NCI-H2171 treated with DMSO at 0.1 percent for 48 hours (cell line): Measurements from ENCODE around the gene BHLHE40.

Experiments
- DNase-seq: peaks from one replicate; lab custom pipeline; 2025; lab: John Stamatoyannopoulos, UW

BHLHE40 gene

DNA sequence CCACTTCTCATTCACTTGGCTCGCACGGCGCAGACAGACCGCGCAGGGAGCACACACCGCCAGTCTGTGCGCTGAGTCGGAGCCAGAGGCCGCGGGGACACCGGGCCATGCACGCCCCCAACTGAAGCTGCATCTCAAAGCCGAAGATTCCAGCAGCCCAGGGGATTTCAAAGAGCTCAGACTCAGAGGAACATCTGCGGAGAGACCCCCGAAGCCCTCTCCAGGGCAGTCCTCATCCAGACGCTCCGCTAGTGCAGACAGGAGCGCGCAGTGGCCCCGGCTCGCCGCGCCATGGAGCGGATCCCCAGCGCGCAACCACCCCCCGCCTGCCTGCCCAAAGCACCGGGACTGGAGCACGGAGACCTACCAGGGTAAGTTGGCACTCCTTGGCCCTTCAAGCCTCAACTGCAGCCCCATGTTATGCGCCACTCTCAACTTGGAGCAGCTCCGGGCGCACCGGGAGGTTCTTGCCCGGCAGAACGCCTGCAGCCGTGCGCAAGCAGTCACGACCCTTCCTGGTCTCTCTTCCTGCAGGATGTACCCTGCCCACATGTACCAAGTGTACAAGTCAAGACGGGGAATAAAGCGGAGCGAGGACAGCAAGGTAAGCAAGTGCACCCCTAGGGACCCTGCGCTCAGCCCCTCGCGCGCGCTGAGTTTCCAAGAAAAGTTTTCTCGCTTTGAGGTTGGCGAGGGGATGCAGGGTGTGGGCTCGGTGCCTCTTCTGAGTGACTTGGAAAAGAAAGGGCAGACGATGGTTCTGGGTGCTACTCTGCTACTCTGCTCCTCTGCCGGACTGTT lies at the start of gene BHLHE40:
Gene BHLHE40, plus strand, starts transcription at position 10 of the 801 bp plus-strand sequence. Its CDS starts 282 bp downstream, at position 292.
- DNase-seq = peak; percentile 27

DNA sequence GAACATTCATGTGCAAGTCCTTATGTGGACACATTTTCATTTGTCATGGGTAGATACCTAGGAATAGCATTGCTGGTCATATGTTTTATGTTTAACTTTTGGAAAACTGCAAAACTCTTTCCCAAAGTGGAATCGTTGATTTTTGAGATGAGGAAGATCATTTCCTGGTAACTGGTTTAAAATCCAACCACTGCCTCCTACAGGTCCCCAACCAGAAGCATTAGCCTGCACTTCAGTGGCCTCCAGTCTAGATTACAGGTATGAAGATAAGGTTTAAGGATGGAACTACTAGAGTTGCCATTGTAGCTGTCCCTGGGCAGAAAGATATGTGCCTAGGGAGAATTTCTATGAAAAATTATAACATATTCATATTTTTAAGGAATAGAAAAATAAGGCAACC lies 48.7 kb upstream of the BHLHE40 start:
- DNase-seq = no peak

DNA sequence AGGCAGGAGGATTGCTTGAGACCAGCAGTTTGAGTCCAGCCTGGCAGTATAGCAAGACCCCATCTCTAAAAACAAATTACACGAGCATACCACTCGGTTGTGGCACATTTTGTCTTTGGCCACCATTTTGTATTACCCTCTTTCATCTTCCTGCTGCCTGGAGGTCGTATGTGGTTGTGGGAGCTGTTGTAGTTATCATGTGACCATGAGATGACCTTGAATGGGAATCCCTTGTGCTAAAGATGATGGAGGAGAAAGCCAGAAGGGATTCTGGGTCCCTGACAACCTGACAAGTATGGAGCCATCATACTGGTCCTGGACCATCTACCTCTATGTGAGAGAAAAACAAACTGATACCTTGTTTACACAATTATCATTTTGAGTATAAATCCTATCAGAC lies 45.2 kb upstream of the BHLHE40 start:
- no peak for DNase-seq

DNA sequence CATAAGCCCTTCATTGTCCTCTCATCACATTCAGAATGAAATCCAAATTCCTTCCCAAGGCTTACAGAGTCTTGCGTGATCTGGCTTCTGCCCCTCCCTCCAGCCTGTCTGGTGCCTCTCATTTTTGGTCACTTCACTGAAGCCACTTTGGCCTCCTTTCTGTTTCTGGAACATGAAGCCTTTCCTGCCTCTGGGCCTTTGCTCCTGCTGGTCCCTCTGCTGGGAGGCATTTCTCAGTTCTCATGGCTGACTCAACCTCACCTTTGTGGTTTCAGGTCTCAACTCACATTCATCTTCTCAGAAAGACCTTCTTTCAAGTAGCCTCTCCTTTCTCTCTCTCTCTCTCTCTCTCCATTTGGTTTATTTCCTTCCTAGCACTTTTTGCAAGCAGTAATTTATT lies 43.9 kb upstream of the BHLHE40 start:
- DNase-seq = no peak

DNA sequence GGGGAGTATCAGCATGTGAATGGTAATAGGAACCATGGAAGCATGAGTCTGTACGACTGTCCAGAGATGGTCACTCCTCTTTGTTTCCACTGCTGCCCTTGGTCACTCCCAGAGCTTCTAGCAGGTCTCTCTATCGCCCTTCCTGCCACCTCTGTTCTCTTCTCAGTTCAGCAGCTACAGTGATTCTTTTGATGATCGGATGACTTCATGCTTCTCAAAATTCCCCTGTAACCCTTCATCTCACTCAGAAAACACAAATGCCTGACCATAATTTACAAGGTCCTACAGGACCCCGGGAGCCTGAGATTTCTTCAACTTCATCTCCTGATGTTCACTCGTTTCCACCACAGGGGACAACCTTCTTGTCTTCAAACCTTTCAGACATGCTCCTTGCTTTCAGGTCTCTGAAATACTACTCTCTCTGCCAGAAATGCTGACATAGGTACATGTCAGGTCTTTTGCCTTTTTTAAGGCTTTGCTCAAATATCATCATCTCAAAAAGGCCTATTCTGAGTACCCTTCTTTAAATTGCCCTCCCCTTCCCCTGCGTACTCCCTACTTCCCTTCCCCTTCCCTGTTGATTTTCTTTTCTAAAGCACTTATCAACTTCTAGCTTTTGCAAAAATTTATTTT lies 42.1 kb upstream of the BHLHE40 start:
- DNase-seq = no peak

DNA sequence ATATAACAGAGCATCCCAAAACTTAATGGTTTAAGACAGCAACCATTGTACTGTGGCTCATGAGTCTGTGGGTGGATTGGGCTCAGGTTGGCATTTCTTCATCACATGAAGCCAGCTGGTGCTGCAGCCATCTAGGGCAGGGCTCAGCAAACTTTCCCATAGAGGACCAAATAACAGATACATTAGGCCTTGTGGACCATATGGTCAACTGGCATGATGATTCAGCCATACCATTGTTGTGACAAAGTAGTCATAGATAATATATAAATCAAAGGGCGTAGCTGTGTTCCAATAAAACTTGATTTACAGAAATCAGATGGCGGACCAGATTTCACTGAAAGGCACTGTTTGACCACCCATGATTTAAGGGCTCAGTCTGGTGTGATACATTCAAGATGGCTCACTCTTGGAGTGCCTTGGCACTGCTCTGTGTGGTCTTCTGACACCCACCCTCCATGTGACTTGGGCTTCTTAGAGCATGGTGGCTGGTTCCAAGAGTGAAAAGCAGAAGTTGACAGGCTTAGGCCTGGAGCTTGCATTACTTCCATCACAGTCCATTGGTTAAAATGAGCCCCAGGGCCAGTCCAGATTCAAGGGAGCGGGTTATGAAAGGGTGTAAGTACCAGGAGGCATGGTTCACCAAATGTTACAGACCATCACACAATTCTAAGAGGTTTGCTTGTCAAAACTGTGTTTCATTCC lies 40.8 kb upstream of the BHLHE40 start:
- DNase-seq = no peak

DNA sequence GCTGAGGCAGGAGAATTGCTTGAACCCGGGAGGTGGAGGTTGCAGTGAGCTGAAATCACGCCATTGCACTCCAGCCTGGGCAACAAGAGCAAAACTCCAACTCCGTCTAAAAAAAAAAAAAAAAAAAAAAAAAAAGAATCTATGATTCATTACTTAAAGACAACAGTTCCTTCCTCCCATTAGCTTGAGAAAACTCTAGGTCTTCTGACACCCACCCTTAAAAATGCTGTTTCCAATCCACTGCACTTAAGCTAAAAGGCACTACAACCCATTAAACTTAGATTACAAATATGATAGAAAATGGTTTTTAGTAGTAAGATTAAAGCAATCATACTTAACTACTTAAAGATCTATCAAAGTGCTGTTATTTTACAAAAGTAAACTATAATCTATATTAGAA lies 40.0 kb upstream of the BHLHE40 start:
- DNase-seq = no peak

DNA sequence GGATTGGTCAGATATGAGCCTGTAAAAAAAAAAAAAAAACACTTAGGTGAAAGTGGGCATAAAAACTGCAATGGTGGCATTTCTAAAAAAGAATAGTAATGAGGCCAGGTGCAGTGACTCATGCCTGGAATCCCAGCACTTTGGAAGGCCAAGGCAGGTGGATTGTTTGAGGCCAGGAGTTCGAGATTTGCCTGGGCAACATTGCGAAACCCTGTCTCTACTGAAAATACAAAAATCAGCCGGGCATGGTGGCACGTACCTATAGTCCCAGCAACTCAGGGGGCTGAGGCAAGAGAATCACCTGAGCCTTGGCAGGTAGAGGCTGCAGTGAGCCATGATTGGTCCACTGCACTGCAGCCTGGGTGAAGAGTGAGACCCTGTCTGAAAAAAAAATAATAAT lies 38.3 kb upstream of the BHLHE40 start:
- no peak for DNase-seq

DNA sequence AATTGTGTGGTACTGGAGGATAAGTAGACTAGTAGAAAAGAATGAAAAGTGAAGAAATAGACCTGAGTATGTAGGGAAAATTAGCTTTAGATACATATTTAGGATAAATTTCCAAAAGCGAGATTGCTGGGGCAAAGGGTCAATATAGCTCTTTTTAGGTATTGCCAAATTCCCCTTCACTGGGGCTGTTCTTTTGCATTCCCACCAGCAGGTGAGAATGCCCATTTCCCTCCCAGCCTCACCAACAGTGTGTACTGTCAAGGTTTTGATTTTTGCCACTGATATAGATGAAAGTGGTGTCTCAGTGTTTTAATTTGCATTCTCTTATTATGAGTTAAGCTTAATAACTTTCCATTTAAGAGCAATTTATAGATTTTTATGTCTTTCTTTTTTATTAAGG lies 35.7 kb upstream of the BHLHE40 start:
- DNase-seq = no peak

DNA sequence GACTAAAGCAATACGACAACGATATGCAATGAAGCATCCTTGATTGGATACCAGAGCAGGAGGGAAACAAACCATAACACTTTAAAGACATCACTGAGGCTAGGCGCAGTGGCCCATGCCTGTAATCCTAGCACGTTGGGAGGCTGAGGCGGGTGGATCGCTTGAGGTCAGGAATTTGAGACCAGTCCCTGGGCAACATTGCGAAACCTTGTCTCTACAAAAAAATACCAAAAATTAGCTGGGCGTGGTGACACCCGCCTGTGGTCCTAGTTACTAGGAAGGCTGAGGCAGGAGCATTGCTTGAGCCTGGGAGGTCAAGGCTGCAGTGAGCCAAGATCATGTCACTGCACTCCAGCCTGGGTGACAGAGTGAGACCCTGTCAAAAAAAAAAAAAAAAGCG lies 33.9 kb upstream of the BHLHE40 start:
- DNase-seq = no peak

DNA sequence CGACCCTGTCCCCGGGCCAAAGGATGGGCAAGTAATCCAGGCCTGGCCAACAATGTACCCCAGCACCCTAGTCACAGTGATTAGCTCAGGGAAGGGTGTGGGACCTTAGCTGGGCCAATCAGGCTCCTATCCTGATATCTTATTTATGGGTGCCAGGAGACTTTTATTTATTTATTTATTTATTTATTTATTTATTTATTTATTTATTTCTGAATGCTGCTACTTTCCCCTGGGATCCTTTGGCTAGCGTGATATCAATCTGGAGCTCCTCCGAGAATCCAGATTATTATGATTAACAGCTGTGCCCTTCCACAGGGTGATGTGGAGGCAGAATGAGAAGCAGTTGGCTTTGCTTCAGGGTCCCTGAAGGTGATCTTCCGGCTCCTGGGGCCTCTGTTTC lies 32.2 kb upstream of the BHLHE40 start:
- DNase-seq = no peak

DNA sequence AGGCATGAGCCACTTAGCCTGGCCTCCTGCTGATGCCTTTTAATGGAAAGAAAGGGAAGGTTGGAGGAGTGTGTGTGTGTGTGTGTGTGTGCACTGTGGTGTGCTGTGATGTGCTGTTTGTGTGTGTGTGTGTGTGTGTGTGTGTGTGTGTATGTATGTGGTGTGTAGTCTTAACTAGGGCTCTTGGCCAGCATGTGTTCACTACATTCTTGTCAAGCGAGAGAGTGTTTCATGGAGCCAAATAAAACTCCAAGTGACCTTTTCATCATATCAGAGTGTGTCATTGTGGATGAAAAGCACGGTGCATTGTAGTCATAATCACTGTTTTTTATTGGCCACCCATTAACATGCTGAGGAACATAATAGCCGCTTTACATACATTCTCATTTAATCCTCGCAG lies 30.8 kb upstream of the BHLHE40 start:
- no peak for DNase-seq

DNA sequence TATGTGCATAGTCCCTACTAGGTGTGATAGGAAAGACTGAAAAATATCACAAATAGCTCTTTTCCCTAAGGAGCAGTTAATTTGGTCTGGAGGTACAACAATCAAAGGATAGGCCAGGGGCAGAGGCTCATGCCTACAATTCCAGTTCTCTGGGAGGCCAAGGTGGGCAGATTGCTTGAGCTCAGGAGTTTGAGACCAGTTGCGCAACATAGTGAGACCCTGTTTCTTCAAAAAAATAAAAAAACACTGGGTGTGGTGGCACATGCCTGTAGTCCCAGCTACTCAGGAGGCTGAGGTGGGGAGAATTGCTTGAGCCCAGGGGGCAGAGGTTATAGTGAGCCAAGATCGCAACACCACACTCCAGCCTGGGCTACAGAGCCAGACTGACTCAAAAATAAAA lies 30.2 kb upstream of the BHLHE40 start:
- no peak for DNase-seq

DNA sequence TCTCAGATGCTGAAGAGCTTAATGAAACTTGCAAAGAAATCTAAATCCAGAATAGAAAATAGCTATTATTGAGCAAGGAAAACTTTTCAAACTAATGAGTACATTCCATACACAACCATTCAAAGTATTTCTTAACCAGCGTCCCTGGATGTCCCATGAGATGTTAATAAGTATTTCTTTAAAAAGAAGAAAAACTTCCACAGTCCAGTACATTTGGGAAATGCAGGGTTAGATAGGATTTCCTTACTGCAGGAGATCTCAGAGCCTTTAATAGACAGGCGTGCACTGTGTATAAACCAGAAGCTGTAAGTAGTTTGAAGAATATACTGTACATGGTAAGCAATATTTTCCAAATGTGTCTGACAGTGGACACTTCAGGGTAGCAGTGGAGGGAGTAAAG lies 29.6 kb upstream of the BHLHE40 start:
- no peak for DNase-seq

DNA sequence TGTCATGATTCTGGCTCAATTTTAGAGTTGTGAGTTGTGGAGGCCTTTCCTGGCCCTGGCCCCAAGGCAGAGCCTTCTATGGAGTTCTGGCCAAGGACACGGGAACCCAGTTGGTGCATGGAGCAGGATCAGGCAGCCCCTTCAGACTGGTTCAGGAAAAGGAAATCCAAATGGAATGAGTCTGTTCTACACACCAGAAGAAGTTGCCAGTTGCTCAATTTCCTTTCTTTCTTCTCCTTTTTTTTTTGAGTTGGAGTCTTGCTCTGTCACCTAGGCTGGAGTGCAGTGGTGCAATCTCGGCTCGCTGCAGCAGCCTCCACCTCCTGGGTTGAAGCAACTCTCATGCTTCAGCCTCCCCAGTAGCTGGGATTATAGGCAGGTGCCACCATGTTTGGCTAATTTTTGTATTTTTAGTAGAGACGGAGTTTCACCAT lies 28.9 kb upstream of the BHLHE40 start:
- DNase-seq = no peak

DNA sequence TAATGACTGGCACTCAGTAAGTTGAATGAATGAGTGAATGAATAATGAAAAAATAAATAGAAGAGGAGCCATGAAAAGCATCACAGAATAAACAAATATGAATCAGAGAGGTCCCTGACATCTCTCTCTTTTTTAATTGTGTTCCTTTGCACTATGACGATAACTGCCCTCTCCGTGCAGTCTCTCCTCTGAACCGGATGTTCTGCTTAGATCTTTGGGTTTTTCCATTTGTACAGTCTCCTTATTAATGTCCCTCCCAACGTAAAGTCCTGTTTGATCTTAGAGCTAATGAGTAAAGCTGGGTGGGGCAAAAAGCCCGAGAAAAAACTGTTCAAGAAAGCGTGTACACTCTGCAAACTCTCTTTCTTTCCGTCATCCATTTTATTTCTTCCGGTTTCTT lies 28.3 kb upstream of the BHLHE40 start:
- DNase-seq = no peak

DNA sequence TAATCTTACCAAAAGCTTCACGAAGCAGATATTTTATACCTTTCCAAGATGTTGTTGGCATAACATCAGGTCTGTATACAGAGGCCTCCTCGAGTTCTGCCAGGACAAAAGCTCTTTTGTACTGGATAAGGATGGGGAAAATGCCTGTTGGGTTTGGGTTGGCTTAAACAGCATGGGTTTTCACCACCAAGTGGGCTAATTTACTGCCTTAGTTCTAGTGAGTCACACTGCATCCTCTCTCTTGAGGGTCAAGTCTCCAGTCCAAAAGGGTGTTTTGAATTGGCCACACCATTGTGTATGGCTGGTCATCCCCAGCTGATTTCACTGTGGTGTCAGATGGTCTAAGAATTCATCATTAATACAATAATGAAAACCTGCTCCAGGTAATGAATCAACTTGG lies 26.1 kb upstream of the BHLHE40 start:
- no peak for DNase-seq

DNA sequence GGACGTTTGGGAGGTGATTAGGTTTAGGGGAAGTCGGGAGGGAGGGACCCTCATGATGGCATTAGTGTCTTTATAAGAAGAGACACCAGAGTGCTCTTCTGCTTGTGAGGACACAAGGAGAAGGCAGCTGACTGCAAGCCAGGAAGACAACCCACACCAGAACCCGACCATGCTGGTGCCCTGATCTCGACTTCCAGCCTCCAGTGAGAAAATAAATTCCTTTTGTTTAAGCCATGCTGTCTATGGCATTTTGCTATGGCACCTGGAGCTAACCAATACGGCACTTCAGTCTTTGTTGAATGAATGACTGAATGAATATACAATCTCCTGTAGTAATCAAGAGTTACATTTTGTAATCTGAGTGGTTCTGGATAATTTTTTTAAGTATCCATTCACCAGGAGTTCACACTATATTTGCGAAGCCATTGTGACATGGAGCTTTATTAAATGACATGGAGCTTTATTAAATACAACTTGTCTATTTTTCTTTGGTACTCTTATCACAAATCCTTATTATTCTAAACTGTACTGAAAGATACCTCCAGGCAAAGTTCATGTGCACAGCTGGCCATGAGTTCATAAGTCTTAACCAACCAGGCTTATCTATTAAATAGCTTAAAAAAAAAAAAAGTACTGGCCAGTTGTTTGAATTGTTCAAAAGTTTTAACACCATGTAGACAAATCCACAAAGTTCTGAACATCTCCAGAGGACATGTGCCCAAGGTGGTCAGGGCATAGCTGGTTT lies 24.8 kb upstream of the BHLHE40 start:
- DNase-seq = no peak

DNA sequence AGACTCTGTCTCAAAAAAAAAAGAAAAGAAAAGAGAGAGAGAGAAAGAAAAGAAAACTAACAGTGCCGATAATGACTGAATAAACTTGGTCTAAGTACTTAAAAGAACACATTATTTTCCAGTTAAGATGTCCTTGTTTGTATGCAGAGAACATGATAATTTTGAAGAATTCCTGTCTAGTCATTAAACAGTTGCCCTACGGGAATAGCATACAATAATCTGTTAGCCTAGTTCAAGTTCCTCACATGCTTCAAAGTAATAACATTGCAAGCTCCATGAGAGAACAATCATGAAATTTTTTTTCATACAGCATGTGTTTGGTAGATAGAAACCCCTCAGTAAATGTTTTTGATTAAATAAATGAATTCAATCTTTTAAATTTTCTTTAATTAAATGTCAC lies 23.1 kb upstream of the BHLHE40 start:
- no peak for DNase-seq

DNA sequence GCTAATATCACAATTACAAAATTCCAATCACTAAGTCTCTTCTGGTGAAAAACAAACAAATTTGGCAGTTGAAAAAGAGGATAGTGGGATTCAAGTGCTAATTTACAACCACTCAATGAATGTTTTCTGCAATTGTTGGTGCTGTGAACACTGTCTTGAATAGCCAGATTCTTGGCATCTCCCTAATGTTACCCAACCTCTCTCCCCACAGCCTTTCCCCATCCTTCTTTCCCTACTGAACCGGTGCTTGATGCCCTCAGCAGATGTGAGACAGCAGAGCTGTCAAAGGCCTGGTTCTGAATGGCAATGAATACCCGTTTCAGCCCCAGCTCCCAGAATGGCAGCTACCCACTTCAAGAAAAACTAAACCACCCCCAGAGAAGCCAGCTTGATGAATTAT lies 22.5 kb upstream of the BHLHE40 start:
- DNase-seq = no peak

DNA sequence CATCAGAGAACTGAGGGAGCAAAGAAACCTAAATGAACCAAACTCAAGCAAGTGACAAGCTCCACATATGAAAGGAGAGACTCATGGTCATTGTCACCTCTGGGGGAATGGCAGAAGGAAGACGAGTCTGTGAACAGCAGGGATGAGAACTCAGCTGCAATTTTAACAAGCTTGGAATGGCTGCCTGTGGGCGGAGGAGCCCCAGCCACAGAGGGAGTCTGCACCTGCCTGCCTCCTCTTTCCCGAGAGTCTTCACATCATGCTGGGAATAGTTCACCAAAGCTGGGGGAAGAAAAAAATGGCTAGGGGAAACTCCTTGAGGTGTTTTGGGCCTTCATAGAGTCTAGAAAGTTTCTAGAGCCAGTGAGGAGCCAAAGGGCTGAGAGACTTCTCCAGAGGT lies 21.3 kb upstream of the BHLHE40 start:
- DNase-seq = no peak

DNA sequence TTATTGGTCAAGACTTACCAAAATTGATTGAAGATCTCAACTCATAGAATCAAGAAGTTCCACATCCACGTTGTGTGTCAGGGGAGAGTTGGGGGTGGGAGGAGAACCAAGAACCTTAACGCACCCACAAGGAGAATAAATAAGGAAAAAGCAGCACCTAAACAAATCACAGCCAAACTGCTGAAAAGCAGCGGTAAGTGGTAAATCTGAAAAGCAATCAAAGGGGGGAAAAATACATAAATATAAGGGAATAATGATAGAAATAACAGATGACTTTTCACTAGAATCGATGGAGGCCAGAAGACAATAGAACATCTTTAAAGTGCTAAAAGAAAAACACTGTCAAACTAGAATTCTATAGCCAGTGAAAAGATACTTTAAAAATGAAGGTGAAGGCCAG lies 20.1 kb upstream of the BHLHE40 start:
- no peak for DNase-seq
